Testis (tissue), 2 donors: ENCODE results near the gene NCK1.

ENCODE experiments used
- CTCF ChIP-seq, 3 experiments: fragments of 450-650 bp in 2 of 3; fragments of 200-600 bp in 1 of 3; sonication (generic) in 1 of 3; IDR thresholded peaks; one replicate each; pipeline ENCODE4 v1.5.1; 2016 to 2019; ENCODE audit warnings: antibody characterized with exemption in 3 of 3, mild to moderate bottlenecking in 2 of 3, moderate library complexity in 1 of 3
- POLR2A ChIP-seq: fragments of 450-650 bp; IDR thresholded peaks from one replicate; pipeline ENCODE4 v1.6.1; 2017; ENCODE audit warnings: antibody characterized with exemption, mild to moderate bottlenecking, moderate library complexity

DNA sequence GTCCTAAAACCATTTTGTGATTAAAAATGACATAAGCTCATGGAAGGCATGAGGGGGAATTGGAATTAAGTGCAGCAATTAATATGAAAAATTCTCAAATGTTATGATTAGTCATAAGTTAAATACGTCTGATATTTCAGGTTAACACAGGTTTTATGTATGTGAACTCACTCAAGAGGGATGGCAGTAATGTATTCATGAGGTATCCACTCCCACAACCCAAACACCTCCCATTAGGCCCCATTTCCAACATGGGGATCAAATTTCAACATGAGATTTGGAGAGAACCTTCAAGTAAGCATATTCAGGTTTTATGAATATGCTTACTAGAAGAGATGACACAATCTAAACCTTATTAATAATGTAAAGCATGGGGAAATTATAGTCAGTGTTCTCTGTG is 54.2 kb downstream of the NCK1 start:
- no peak for TF ChIP-seq CTCF (IDR thresholded peaks at IDR 0.05)
- TF ChIP-seq POLR2A = no peak
